ENCODE results near the gene KXD1. TPM values are rescaled to one million over a fixed set of nuclear protein-coding genes. Genes with fewer than 3 reads are reported as not detected.
A peak's percentile ranks its signal among the peaks of the same experiment; 100 is the strongest.

The KXD1 gene
- total RNA-seq, 1 experiment from 2014 or later: 120 TPM

DNA sequence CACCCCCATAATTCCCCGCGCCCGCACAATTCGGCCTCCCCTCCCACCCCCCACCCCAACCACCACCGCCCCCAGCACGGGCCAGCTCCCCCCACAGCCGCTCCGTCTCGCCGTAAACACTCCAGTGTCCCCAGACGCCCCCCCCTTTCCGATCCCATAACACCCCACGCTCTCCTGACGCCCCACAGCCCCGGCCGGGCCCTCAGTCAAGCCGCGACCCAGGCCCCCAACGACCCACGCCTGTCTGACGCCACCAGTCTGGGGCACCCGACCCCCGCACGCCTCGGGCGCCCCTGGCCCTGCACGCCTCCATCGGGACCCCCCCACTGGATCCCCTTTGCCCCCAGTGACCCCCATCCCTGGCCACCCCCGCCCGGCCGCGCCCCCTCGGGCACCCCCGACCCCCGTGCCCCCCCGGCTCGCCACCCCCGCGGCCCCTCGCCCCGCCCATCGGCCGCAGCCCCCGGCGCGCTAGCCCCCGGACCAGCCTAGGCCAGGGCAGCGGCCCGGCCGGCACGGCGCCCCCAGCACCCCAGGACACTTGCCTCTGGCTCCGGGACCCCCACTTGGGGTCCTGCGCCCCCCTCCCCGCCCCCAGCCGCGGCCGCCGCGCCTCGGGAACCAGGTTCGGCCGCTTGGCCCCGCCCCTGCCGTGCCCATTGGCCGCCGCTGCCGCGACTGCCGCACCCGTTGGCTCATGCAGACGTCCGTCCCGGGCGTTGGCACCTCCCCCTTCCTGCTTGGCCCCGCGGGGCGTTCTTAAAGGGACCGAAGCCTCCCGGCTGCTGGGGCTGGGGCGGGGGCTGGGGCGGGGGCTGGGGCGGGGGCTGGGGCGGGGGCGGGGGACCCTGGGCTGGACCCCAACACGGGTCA, 14.5 kb upstream of the KXD1 start, which contains the start of gene FKBP8:
TSS of gene FKBP8 (minus strand) at position 633 of the 873 bp plus-strand sequence. CDS start 1,603 bp downstream, outside the sequence.
- H3K27me3 Mint-ChIP-seq (ENCODE audit: insufficient read depth, unreplicated experiment): no peaks in the 10 kb centered on the region
- H3K36me3 Mint-ChIP-seq (ENCODE audit: insufficient read depth, unreplicated experiment): peaks cover 30% of the 10 kb centered on the region
- no peaks in the 10 kb centered on the region for H3K9me3 Mint-ChIP-seq (ENCODE audit: unreplicated experiment)
- peak within 1 kb of the TSS; percentile 94 for H3K27ac Mint-ChIP-seq (ENCODE audit: low read depth, unreplicated experiment)
- BruUV-seq (replicated peaks): no TSS peak
- peak within 1 kb of the TSS; percentile 87 for H3K4me3 Mint-ChIP-seq (ENCODE audit: unreplicated experiment)
- TF ChIP-seq, protein P1, sequence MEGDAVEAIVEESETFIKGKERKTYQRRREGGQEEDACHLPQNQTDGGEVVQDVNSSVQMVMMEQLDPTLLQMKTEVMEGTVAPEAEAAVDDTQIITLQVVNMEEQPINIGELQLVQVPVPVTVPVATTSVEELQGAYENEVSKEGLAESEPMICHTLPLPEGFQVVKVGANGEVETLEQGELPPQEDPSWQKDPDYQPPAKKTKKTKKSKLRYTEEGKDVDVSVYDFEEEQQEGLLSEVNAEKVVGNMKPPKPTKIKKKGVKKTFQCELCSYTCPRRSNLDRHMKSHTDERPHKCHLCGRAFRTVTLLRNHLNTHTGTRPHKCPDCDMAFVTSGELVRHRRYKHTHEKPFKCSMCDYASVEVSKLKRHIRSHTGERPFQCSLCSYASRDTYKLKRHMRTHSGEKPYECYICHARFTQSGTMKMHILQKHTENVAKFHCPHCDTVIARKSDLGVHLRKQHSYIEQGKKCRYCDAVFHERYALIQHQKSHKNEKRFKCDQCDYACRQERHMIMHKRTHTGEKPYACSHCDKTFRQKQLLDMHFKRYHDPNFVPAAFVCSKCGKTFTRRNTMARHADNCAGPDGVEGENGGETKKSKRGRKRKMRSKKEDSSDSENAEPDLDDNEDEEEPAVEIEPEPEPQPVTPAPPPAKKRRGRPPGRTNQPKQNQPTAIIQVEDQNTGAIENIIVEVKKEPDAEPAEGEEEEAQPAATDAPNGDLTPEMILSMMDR (IDR thresholded peaks at IDR 0.05; ENCODE audit: unreplicated experiment): no peak
- POLR2A ChIA-PET: interaction anchor here (0.6 to 3.3 kb wide), 19 partner anchors 11 to 376 kb away, joined by 3 to 38 read pairs (median 5); partner anchors contain the start of genes COPE, DDX49, ELL and KXD1
- CTCF ChIA-PET: interaction anchor here (0.5 to 1.7 kb wide), 5 partner anchors 23 to 129 kb away, joined by 3 to 7 read pairs (median 5); no protein-coding TSS in a partner anchor
- DNase-seq (ENCODE audit: unreplicated experiment): peak; percentile 87
- peaks cover 8% of the 10 kb centered on the region for H3K4me1 Mint-ChIP-seq (ENCODE audit: insufficient read depth, unreplicated experiment)
- intact Hi-C loops (cut with micrococcal nuclease): no loop called here

DNA sequence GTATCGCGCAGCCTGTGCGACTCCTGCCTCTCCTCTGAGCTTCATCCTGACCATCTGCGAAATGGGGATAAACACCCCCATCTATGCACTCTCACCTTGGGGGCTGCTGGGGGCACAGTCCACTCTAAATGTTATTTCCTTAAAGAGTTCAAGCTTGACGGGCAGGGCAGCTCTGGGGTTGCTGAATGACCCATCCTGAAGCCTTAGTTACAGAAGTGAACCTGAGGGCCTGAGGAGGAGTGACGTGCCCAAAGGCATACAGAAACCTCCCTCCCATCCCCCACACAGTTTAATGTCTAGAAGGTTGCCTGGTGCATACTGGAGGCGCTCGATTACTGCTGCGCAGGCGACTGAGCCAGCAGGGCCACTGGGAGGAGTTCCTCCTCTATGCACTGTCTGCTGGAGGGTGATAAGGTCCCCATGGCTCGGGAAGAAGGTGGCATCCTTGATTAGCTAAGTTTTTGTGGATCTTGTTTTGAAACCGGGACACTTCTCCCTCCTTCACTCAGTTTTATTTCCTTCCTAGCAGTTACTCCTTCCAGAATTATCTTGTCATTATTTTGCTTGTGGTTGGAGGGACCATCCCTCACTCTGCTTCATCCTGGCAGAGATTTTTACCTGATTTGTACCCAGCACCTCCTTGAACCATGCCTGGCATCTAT, 13.7 kb upstream of the KXD1 start:
- Mint-ChIP-seq H3K9me3 (ENCODE audit: unreplicated experiment) (no peaks in the 10 kb centered on the region), H3K27ac (ENCODE audit: low read depth, unreplicated experiment) (peak overlapping the region; percentile 94), H3K4me3 (ENCODE audit: unreplicated experiment) (peak overlapping the region; percentile 87), H3K4me1 (ENCODE audit: insufficient read depth, unreplicated experiment) (peaks cover 8% of the 10 kb centered on the region), H3K27me3 (ENCODE audit: insufficient read depth, unreplicated experiment) (no peaks in the 10 kb centered on the region), H3K36me3 (ENCODE audit: insufficient read depth, unreplicated experiment) (peaks cover 28% of the 10 kb centered on the region)
- CTCF ChIA-PET: interaction anchor here (0.6 to 1.7 kb wide), 8 partner anchors 14 to 373 kb away, joined by 3 to 7 read pairs (median 5); partner anchors contain the start of gene KXD1
- no TSS peak for BruUV-seq (replicated peaks)
- intact Hi-C loops (cut with micrococcal nuclease): no loop called here
- peak; percentile 85 for DNase-seq (ENCODE audit: unreplicated experiment)
- POLR2A ChIA-PET: interaction anchor here (0.6 to 3.3 kb wide), 14 partner anchors 10 to 375 kb away, joined by 3 to 38 read pairs (median 4); partner anchors contain the start of genes COPE, DDX49, ELL and KXD1
- TF ChIP-seq, protein P1 (IDR thresholded peaks at IDR 0.05; ENCODE audit: unreplicated experiment): no peak

GRCh38 chr19:18551631-18552030, 6.0 kb upstream of the KXD1 start:
- no peak for DNase-seq (ENCODE audit: unreplicated experiment)
- ChIA-PET POLR2A (interaction anchor here (1.0 kb wide), 1 partner anchor 20 kb away, joined by 3 read pairs; the partner anchor contains the start of gene UBA52), CTCF (interaction anchor here (0.6 to 1.0 kb wide), 3 partner anchors 31 to 141 kb away, joined by 3 to 6 read pairs (median 3); no protein-coding TSS in a partner anchor)
- Mint-ChIP-seq H3K4me3 (ENCODE audit: unreplicated experiment) (no peak overlapping the region), H3K27ac (ENCODE audit: low read depth, unreplicated experiment) (no peak overlapping the region), H3K36me3 (ENCODE audit: insufficient read depth, unreplicated experiment) (no peaks in the 10 kb centered on the region), H3K9me3 (ENCODE audit: unreplicated experiment) (no peaks in the 10 kb centered on the region), H3K4me1 (ENCODE audit: insufficient read depth, unreplicated experiment) (no peaks in the 10 kb centered on the region), H3K27me3 (ENCODE audit: insufficient read depth, unreplicated experiment) (no peaks in the 10 kb centered on the region)
- intact Hi-C loops (cut with micrococcal nuclease): no loop called here
- no TSS peak for BruUV-seq (replicated peaks)
- TF ChIP-seq, protein P1 (IDR thresholded peaks at IDR 0.05; ENCODE audit: unreplicated experiment): no peak

All from MCF 10A (cell line).